Measurements from ENCODE around the gene CUX1.

Gene CUX1

GRCh38 chr7:101948650-101949049, 131.2 kb downstream of the CUX1 start:
- no peak overlapping the region for H3K4me3 ChIP-seq (ENCODE audit: low read depth, low read length)
- DNase-seq (ENCODE audit: low read depth, low spot score), result no peak
- TF ChIP-seq CTCF (IDR thresholded peaks at IDR 0.05; ENCODE audit: insufficient read depth, low read length, missing control alignments), result no peak
- POLR2A ChIA-PET, result no interaction called here
- CTCF ChIA-PET, result no interaction called here

- no peak for DNase-seq (ENCODE audit: low read depth, low spot score)
- no peak for TF ChIP-seq CTCF (IDR thresholded peaks at IDR 0.05; ENCODE audit: insufficient read depth, low read length, missing control alignments)
- POLR2A ChIA-PET, result no interaction called here
- CTCF ChIA-PET, result no interaction called here
- H3K4me3 ChIP-seq (ENCODE audit: low read depth, low read length), result no peak overlapping the region
Observed at GRCh38 chr7:101950450-101951119, 133.2 kb downstream of the CUX1 start.

- no peak for DNase-seq (ENCODE audit: low read depth, low spot score)
- ChIA-PET CTCF (interaction anchor here (0.6 to 1.4 kb wide), 3 partner anchors 10 to 179 kb away, joined by 3 to 5 read pairs (median 4); no protein-coding TSS in a partner anchor), POLR2A (no interaction called here)
- TF ChIP-seq CTCF (IDR thresholded peaks at IDR 0.05; ENCODE audit: insufficient read depth, low read length, missing control alignments), result no peak
- H3K4me3 ChIP-seq (ENCODE audit: low read depth, low read length), result no peak overlapping the region
Observed at GRCh38 chr7:101951757-101952156, 134.3 kb downstream of the CUX1 start.

GRCh38 chr7:101952355-101953247, 135.2 kb downstream of the CUX1 start:
- DNase-seq (ENCODE audit: low read depth, low spot score), result peak; percentile 63
- TF ChIP-seq CTCF (IDR thresholded peaks at IDR 0.05; ENCODE audit: insufficient read depth, low read length, missing control alignments), result no peak
- ChIA-PET CTCF (interaction anchor here (0.6 to 1.4 kb wide), 3 partner anchors 10 to 178 kb away, joined by 3 to 5 read pairs (median 4); no protein-coding TSS in a partner anchor), POLR2A (no interaction called here)
- no peak overlapping the region for H3K4me3 ChIP-seq (ENCODE audit: low read depth, low read length)

GRCh38 chr7:101953248-101953819, 135.9 kb downstream of the CUX1 start:
- H3K4me3 ChIP-seq (ENCODE audit: low read depth, low read length), result no peak overlapping the region
- peak; percentile 73 for DNase-seq (ENCODE audit: low read depth, low spot score)
- POLR2A ChIA-PET, result interaction anchor here (0.9 kb wide), 1 partner anchor 92 kb away, joined by 3 read pairs; no protein-coding TSS in a partner anchor
- CTCF ChIA-PET, result interaction anchor here (1.2 kb wide), 1 partner anchor 14 kb away, joined by 3 read pairs; no protein-coding TSS in a partner anchor
- no peak for TF ChIP-seq CTCF (IDR thresholded peaks at IDR 0.05; ENCODE audit: insufficient read depth, low read length, missing control alignments)

- H3K4me3 ChIP-seq (ENCODE audit: low read depth, low read length), result no peak overlapping the region
- TF ChIP-seq CTCF (IDR thresholded peaks at IDR 0.05; ENCODE audit: insufficient read depth, low read length, missing control alignments), result no peak
- ChIA-PET CTCF (no interaction called here), POLR2A (no interaction called here)
- no peak for DNase-seq (ENCODE audit: low read depth, low spot score)
Observed at GRCh38 chr7:101954499-101954898, 137.1 kb downstream of the CUX1 start.
